ENCODE results near the gene GNAI3.

Gene GNAI3

DNA sequence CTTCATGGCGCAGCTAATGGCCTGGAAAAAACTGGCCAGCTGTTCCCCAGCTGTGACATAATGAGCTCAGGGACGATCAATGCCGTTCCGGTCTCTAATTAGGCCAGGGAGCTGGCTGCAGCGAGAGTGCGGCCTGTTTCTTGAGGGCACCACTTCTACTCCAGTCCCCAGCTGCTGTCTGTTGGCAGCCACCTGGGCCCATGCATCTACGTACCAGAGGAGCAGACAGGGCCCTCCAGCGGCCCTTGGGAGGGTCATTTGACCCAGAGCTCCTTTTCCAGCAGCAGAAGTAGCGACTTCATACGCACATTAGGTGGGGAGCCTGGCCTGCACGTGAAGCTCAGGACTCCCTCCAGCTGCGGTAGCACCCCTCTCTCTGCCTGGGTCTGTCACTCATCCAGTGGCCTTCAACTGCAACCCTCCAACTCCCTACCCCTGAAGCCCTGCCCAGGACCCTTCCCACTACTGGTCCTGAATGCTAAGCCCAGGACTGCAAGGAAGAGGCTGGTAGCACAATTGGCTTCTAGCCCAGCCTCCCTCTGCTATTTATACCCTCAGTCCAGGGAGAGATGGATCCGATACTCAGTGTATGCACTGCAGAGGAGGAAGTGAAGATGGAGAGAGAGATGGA, 17.8 kb upstream of the GNAI3 start:
- Histone ChIP-seq H3K4me3 (replicated peaks; ENCODE audit: insufficient read depth, low read length) (no peak overlapping the region), H3K27me3 (ENCODE audit: insufficient read depth, poor library complexity, severe bottlenecking) (no peaks in the 10 kb centered on the region), H3K27ac (replicated peaks) (no peak overlapping the region)
- TF ChIP-seq GABPA (IDR thresholded peaks at IDR 0.05; ENCODE audit: low read depth), result no peak
- TF ChIP-seq CTCF (IDR thresholded peaks at IDR 0.05; ENCODE audit: insufficient read depth, low read length), result no peak
- no peak for DNase-seq (ENCODE audit: low read depth in 1 of 2, low spot score in 1 of 2)

DNA sequence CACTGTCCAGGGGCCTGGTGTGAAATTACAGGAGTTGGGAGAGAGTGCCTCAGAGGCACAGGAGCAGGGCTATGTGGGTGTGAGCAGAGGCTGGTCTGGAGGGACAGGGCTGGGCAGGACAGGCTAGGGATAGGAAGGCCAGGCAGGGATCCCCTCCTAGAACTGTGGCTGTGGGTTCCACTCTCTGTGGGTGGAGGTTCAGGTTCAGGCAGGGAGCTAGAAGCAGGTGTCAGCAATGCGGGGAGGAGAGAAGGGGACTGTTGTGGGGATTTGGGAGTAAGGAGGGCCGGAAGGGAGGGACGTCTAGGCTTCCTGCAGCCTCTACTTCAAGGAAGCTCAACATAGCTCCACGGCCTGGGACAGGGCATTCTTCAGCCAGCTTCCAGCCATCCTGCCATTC, 17.0 kb upstream of the GNAI3 start:
- no peaks in the 10 kb centered on the region for H3K27me3 ChIP-seq (ENCODE audit: insufficient read depth, poor library complexity, severe bottlenecking)
- TF ChIP-seq CTCF (IDR thresholded peaks at IDR 0.05; ENCODE audit: insufficient read depth, low read length), result no peak
- TF ChIP-seq REST (IDR thresholded peaks at IDR 0.05; ENCODE audit: insufficient replicate concordance, low read depth), result no peak
- TF ChIP-seq GABPA (IDR thresholded peaks at IDR 0.05; ENCODE audit: low read depth), result no peak
- TF ChIP-seq SPI1 (IDR thresholded peaks at IDR 0.05; ENCODE audit: borderline replicate concordance, low read depth), result no peak
- TF ChIP-seq POLR2AphosphoS5 (IDR thresholded peaks at IDR 0.05; ENCODE audit: low read depth), result no peak
- H3K4me3 ChIP-seq (replicated peaks; ENCODE audit: insufficient read depth, low read length), result no peak overlapping the region
- H3K27ac ChIP-seq (replicated peaks), result no peak overlapping the region
- DNase-seq (ENCODE audit: low read depth in 1 of 2, low spot score in 1 of 2), result no peak

GRCh38 chr1:109531826-109532364, 16.5 kb upstream of the GNAI3 start:
- Histone ChIP-seq H3K27me3 (ENCODE audit: insufficient read depth, poor library complexity, severe bottlenecking) (no peaks in the 10 kb centered on the region), H3K4me3 (replicated peaks; ENCODE audit: insufficient read depth, low read length) (no peak overlapping the region), H3K27ac (replicated peaks) (no peak overlapping the region)
- TF ChIP-seq POLR2AphosphoS5 (IDR thresholded peaks at IDR 0.05; ENCODE audit: low read depth), result no peak
- no peak for TF ChIP-seq CTCF (IDR thresholded peaks at IDR 0.05; ENCODE audit: insufficient read depth, low read length)
- DNase-seq (ENCODE audit: low read depth in 1 of 2, low spot score in 1 of 2), result no peak

DNA sequence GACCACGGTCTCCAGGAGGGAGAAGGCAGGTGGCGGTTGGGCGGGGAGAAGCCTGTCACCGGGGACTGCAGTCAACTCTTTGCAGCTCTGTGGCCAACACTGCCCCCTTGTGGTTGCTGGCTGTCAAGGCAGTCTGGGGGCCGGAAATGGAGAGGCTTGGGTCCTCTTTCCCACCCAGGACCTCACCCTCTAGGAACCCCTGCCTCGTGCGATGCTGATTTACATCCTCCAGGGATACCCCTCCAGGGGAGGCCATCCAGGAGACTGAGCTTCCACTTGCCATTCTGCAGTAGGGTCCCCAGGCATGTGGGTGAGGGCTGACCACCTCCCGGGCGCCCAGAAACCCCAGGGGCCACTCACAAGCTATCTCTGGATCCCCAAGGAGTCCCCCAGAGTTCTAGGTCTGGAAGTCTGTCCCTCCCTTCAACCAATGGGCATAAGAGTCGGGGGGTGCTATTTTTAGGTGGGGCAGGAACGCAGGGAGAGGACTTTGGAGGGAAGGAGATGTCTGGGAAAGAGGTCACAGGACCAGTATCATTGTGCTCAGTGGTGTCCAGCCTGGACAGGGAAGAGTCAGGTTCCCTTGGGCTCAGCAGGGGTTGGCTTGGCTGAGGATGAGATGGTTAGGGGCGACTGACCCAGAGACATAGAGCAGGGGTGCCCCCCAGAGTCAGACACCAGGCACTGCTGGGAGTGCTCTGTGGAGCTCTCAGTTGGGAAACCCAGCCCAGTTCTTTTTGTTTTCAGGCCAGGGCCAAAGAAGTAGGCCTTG, 15.9 kb upstream of the GNAI3 start:
- DNase-seq (ENCODE audit: low read depth in 1 of 2, low spot score in 1 of 2), result peak; percentile 50 to 83
- no peaks in the 10 kb centered on the region for H3K27me3 ChIP-seq (ENCODE audit: insufficient read depth, poor library complexity, severe bottlenecking)
- peak overlapping the region; percentile 23; the same call in 1 of the 2 replicates for H3K27ac ChIP-seq (replicated peaks)
- peak overlapping the region; percentile 26; the same call in 1 of the 2 replicates for H3K4me3 ChIP-seq (replicated peaks; ENCODE audit: insufficient read depth, low read length)
- TF ChIP-seq CTCF (IDR thresholded peaks at IDR 0.05; ENCODE audit: insufficient read depth, low read length) (peak; percentile 96), SPI1 (IDR thresholded peaks at IDR 0.05; ENCODE audit: borderline replicate concordance, low read depth) (no peak)

Measured in HL-60 (cell line).